HepG2 (cell line): ENCODE data around the gene TMCC2. TPM values are rescaled to one million over a fixed set of nuclear protein-coding genes. Genes with fewer than 3 reads are reported as not detected.

Experiments used
- ATAC-seq: fragments of 200-7000 bp; cut with Tn5 transposase; 3 replicates; pipeline ENCODE4 v1.9.1; 2020; ENCODE audit warnings: mild to moderate bottlenecking, moderate library complexity
- BruUV-seq: library from RNA; stranded (reverse); fragments of 400-500 nt; replicated peaks from 2 replicates; lab custom pipeline; 2021; lab: Mats Ljungman, UMichigan
- CTCF ChIA-PET: fragments of 300-600 bp; formaldehyde crosslinking; extraction: SDS; loops from one replicate; lab custom pipeline; 2021; ENCODE audit warnings: low total read pairs, inconsistent platforms, low intra/inter-chr PET ratio; lab: Yijun Ruan, JAX
- POLR2A ChIA-PET: fragments of 350-600 bp; sonication (Branson Sonifier 250); formaldehyde crosslinking; loops from one replicate; lab custom pipeline; 2020; ENCODE audit warnings: antibody characterized with exemption, inconsistent platforms; lab: Yijun Ruan, JAX
- DNase-seq: peaks from one replicate; pipeline ENCODE4 v3.0.0-alpha.2; 2015; ENCODE audit warnings: low spot score
- FAIRE-seq: peaks from 3 replicates; lab custom pipeline; 2011; peaks lifted over from hg19 to GRCh38; lab: Jason Lieb, UNC
- H2AFZ ChIP-seq: one replicate; pipeline ENCODE4 v1.6.1; 2011; ENCODE audit warnings: low read length, inconsistent platforms
- H3K27ac ChIP-seq: fragments of 300-600 bp; 3 replicates; pipeline ENCODE4 v1.8.0; 2011; ENCODE audit warnings: mixed run types, mild to moderate bottlenecking, mixed read lengths, low read length, inconsistent platforms; ENCODE audit not compliant: insufficient read depth; ENCODE audit errors: extremely low read length
- H3K27me3 ChIP-seq, 2 experiments: fragments of 200-600 bp in 1 of 2; 2 replicates in 1 of 2; 3 replicates in 1 of 2; pipeline versions ENCODE4 v1.6.0 to v1.8.0; 2011; ENCODE audit warnings: low read length in 2 of 2, mild to moderate bottlenecking in 2 of 2, moderate library complexity in 2 of 2, inconsistent platforms in 1 of 2; ENCODE audit not compliant: insufficient read depth in 2 of 2, control insufficient read depth in 1 of 2
- H3K36me3 ChIP-seq, 2 experiments: fragments of 200-600 bp in 1 of 2; replicated peaks in 1 of 2; 2 replicates in 1 of 2; 3 replicates in 1 of 2; pipeline versions ENCODE4 v1.5.1 to v1.8.0; 2011; ENCODE audit warnings: low read length in 2 of 2, inconsistent platforms in 1 of 2; ENCODE audit not compliant: insufficient read depth in 2 of 2, control insufficient read depth in 1 of 2
- H3K4me1 ChIP-seq: 2 replicates; pipeline ENCODE4 v1.5.1; 2012; ENCODE audit warnings: low read length, inconsistent platforms; ENCODE audit not compliant: insufficient read depth
- H3K4me2 ChIP-seq: 2 replicates; pipeline ENCODE4 v1.6.0; 2011; ENCODE audit warnings: low read depth, low read length, inconsistent platforms
- H3K4me3 ChIP-seq, 3 experiments: fragments of 200-600 bp in 1 of 3; sonication (generic), shearing (Covaris generic) in 1 of 3; replicated peaks in 1 of 3; 2 replicates each; pipeline ENCODE4 v1.5.1; 2011 to 2016; ENCODE audit warnings: low read length in 3 of 3, inconsistent platforms in 2 of 3, low read depth in 2 of 3, mild to moderate bottlenecking in 2 of 3, control low read depth in 1 of 3, mixed read lengths in 1 of 3; ENCODE audit not compliant: insufficient read depth in 1 of 3
- H3K79me2 ChIP-seq: one replicate; pipeline ENCODE4 v1.6.1; 2011; ENCODE audit warnings: low read length, inconsistent platforms; ENCODE audit not compliant: insufficient read depth
- H3K9ac ChIP-seq: 2 replicates; pipeline ENCODE4 v1.6.0; 2011; ENCODE audit warnings: mild to moderate bottlenecking, low read depth, low read length, inconsistent platforms; ENCODE audit not compliant: insufficient read depth
- H3K9me3 ChIP-seq: 2 replicates; pipeline ENCODE4 v1.5.1; 2012; ENCODE audit warnings: mild to moderate bottlenecking, low read length
- H4K20me1 ChIP-seq: 2 replicates; pipeline ENCODE4 v1.6.0; 2011; ENCODE audit warnings: inconsistent platforms, mild to moderate bottlenecking, low read length, moderate library complexity; ENCODE audit not compliant: insufficient read depth
- AKNA ChIP-seq: sonication (generic); formaldehyde crosslinking; IDR thresholded peaks from 2 replicates; pipeline ENCODE4 v1.4.0; 2020; ENCODE audit warnings: missing genetic modification reagents, borderline replicate concordance
- ASH2L ChIP-seq: fragments of 300-600, 200-600 bp; sonication (generic); IDR thresholded peaks from 2 replicates; pipeline ENCODE4 v1.7.0; 2017; ENCODE audit warnings: low read depth, mild to moderate bottlenecking, moderate library complexity, mixed read lengths, low read length; ENCODE audit not compliant: insufficient read length
- ATF2 ChIP-seq: sonication (generic); formaldehyde crosslinking; IDR thresholded peaks from 2 replicates; pipeline ENCODE4 v1.4.0; 2020; ENCODE audit warnings: missing genetic modification reagents
- ATF4 ChIP-seq, 2 experiments: fragments of 450-650 bp in 1 of 2; sonication (generic) in 1 of 2; formaldehyde crosslinking; IDR thresholded peaks; 2 replicates each; pipeline versions ENCODE4 v1.5.0 to v1.8.0; 2020 to 2022; ENCODE audit warnings: mild to moderate bottlenecking in 1 of 2, missing genetic modification reagents in 1 of 2
- CSRNP2 ChIP-seq: sonication (generic); formaldehyde crosslinking; conservative IDR thresholded peaks from 2 replicates; pipeline ENCODE4 v1.8.0; 2022; ENCODE audit warnings: low read depth, missing genetic modification reagents
- MIER2 ChIP-seq: IDR thresholded peaks from 2 replicates; pipeline ENCODE4 v1.6.1; 2016; ENCODE audit warnings: missing biosample characterization, missing genetic modification reagents
- NR2F6 ChIP-seq, 2 experiments: IDR thresholded peaks; 2 replicates each; pipeline ENCODE4 v1.6.1; 2016; ENCODE audit warnings: antibody characterized with exemption in 1 of 2, mild to moderate bottlenecking in 1 of 2
- SATB2 ChIP-seq: sonication (generic); formaldehyde crosslinking; IDR thresholded peaks from 2 replicates; pipeline ENCODE4 v1.5.0; 2020; ENCODE audit warnings: missing genetic modification reagents
- ZFP90 ChIP-seq: sonication (generic); formaldehyde crosslinking; IDR thresholded peaks from 2 replicates; pipeline ENCODE4 v1.8.0; 2022; ENCODE audit warnings: missing genetic modification reagents, mild to moderate bottlenecking, inconsistent platforms, borderline replicate concordance
- ZNF660 ChIP-seq: sonication (generic); formaldehyde crosslinking; IDR thresholded peaks from 2 replicates; pipeline ENCODE4 v1.5.1; 2020; ENCODE audit warnings: mild to moderate bottlenecking, low read depth, missing genetic modification reagents, borderline replicate concordance
- ZUFSP ChIP-seq: sonication (generic); formaldehyde crosslinking; IDR thresholded peaks from 2 replicates; pipeline ENCODE4 v1.9.0; 2021; ENCODE audit warnings: missing genetic modification reagents, mild to moderate bottlenecking, borderline replicate concordance
- WGBS: methylation state at CpG from one replicate; pipeline ENCODE4 v1.1.6; 2017; ENCODE audit warnings: low lambda C conversion rate; 5-methylcytosine and 5-hydroxymethylcytosine counted together
- in situ Hi-C: cut with HindIII; loops from 2 replicates; pipeline ENCODE4 v1.10.0; 2017; ENCODE audit warnings: low pct_unique_long_range_greater_than_20kb; ENCODE audit not compliant: extremely low pct_ligation_motif_present
- intact Hi-C: fragments of 100-400 bp; cut with micrococcal nuclease; formaldehyde crosslinking; loops from one replicate; pipeline ENCODE4 v1.10.0; 2022; ENCODE audit not compliant: unreplicated experiment
- polyA plus RNA-seq, 8 experiments: library from polyadenylated mRNA; depleted of rRNA in 3 of 8; stranded (reverse) in 7 of 8; unstranded in 1 of 8; fragments of >200 nt; fragmentation: Illumina TruSeq in 4 of 8; extraction: Trizol in 4 of 8; gene quantifications; 2 replicates each; pipeline versions ENCODE4 v1.2.1 to v1.2.3, GENCODE V29; 2011 to 2016; ENCODE audit warnings: low read depth in 4 of 8, missing spikeins in 1 of 8, mixed read lengths in 1 of 8; ENCODE audit not compliant: insufficient read depth in 1 of 8
- total RNA-seq, 5 experiments: library from RNA; depleted of rRNA; stranded (reverse); fragments of >200 nt; fragmentation: Illumina TruSeq; extraction: Trizol; gene quantifications; 2 replicates each; pipeline ENCODE4 v1.2.3, GENCODE V29; 2016; ENCODE audit warnings: low read depth in 1 of 5
- TF ChIP-seq, protein P1 (sequence below): sonication (generic); formaldehyde crosslinking; IDR thresholded peaks from 2 replicates; pipeline ENCODE4 v1.5.0; 2020; ENCODE audit warnings: missing genetic modification reagents

Gene TMCC2
- total and polyA plus RNA-seq, 2 of the 13 experiments (the other 11 are each of a cell fraction or from before 2014, with no cell fraction given), result 0.12 to 0.24 TPM

DNA sequence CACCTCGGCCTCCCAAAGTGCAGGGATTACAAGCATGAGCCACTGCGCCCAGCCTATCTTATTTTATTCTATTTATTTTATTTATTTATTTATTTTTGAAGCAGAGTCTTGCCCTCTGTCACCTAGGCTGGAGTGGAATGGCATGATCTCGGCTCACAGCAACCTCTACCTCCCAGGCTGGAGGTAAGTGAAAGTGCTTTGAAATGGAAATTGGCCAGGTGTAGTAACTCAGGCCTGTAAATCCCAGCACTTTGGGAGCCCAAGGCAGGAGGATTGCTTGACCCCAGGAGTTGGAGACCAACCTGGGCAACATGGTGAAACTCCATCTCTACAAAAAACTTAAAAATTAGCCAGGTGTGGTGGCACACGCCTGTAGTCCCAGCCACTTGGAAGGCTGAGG lies 11.2 kb upstream of the TMCC2 start:
- peaks cover 10% of the 10 kb centered on the region for H3K4me1 ChIP-seq
- no peak overlapping the region for H3K9ac ChIP-seq
- no peak for ATAC-seq
- POLR2A ChIA-PET, result no interaction called here
- H2AFZ ChIP-seq, result no peak overlapping the region
- FAIRE-seq, result no peak
- H3K9me3 ChIP-seq, result no peaks in the 10 kb centered on the region
- CTCF ChIA-PET, result no interaction called here
- H3K27me3 ChIP-seq, result peaks cover 3 to 8% of the 10 kb centered on the region in 2 experiments; a peak in 2 of 5 replicates
- 14% methylated on average over 4 of the region's 4 CpGs for WGBS
- no peak for DNase-seq
- H3K36me3 ChIP-seq, result no peaks in the 10 kb centered on the region
- no peaks in the 10 kb centered on the region for H4K20me1 ChIP-seq
- in situ Hi-C loops, result no loop called here
- H3K27ac ChIP-seq, result no peak overlapping the region
- no peak overlapping the region for H3K4me3 ChIP-seq
- no peak overlapping the region for H3K4me2 ChIP-seq
- BruUV-seq, result no TSS peak
- intact Hi-C loops, result no loop called here
- no peaks in the 10 kb centered on the region for H3K79me2 ChIP-seq
- no peak for TF ChIP-seq ZFP90 (CRISPR knock-in tag)
- TF ChIP-seq NR2F6 (IDR thresholded peaks at IDR 0.05), result no peak
- TF ChIP-seq NR2F6 (CRISPR knock-in tag; IDR thresholded peaks at IDR 0.05), result no peak
- TF ChIP-seq ATF4 (CRISPR knock-in tag; IDR thresholded peaks at IDR 0.05), result no peak
- no peak for TF ChIP-seq ZNF660 (CRISPR knock-in tag)
- no peak for TF ChIP-seq ZUFSP (CRISPR knock-in tag)
- TF ChIP-seq ASH2L, result no peak
- TF ChIP-seq MIER2 (CRISPR knock-in tag), result no peak
- TF ChIP-seq SATB2 (CRISPR knock-in tag), result no peak
- TF ChIP-seq AKNA (CRISPR knock-in tag), result no peak
- TF ChIP-seq, protein P1, sequence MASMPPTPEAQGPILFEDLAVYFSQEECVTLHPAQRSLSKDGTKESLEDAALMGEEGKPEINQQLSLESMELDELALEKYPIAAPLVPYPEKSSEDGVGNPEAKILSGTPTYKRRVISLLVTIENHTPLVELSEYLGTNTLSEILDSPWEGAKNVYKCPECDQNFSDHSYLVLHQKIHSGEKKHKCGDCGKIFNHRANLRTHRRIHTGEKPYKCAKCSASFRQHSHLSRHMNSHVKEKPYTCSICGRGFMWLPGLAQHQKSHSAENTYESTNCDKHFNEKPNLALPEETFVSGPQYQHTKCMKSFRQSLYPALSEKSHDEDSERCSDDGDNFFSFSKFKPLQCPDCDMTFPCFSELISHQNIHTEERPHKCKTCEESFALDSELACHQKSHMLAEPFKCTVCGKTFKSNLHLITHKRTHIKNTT (CRISPR knock-in tag), result no peak
- no peak for TF ChIP-seq CSRNP2 (CRISPR knock-in tag)
- no peak for TF ChIP-seq ATF2 (CRISPR knock-in tag)
